K562 (cell line): ENCODE measurements around the gene RBPMS2. TPM values are rescaled to one million over a fixed set of nuclear protein-coding genes. Genes with fewer than 3 reads are reported as not detected.

ENCODE experiments used
- BDP1 ChIP-seq: IDR thresholded peaks from 3 replicates; pipeline ENCODE4 v1.6.1; 2011; ENCODE audit not compliant: insufficient read length, insufficient read depth
- CHD2 ChIP-seq: IDR thresholded peaks from 2 replicates; pipeline ENCODE4 v1.6.1; 2011; ENCODE audit warnings: low read depth, low read length
- ELF1 ChIP-seq: fragments of 200-800 bp; sonication (Bioruptor generic); IDR thresholded peaks from 2 replicates; pipeline ENCODE4 v1.6.1; 2016; ENCODE audit warnings: missing genetic modification characterization, missing compliant biosample characterization
- ELF4 ChIP-seq: fragments of 450-650 bp; formaldehyde crosslinking; IDR thresholded peaks from 2 replicates; pipeline ENCODE4 v1.4.0; 2022; ENCODE audit warnings: missing genetic modification characterization
- GTF2E2 ChIP-seq: fragments of 200-800 bp; sonication (Bioruptor generic); IDR thresholded peaks from 2 replicates; pipeline ENCODE4 v1.6.1; 2016; ENCODE audit warnings: missing genetic modification characterization, missing compliant biosample characterization
- KHSRP ChIP-seq: fragments of 450-650 bp; IDR thresholded peaks from 2 replicates; pipeline ENCODE4 v1.6.1; 2017
- MEF2A ChIP-seq: IDR thresholded peaks from 2 replicates; pipeline ENCODE4 v1.6.1; 2011; ENCODE audit warnings: low read depth, mild to moderate bottlenecking, low read length, moderate library complexity; ENCODE audit not compliant: control insufficient read depth
- SRSF3 ChIP-seq: fragments of 200-400 bp; formaldehyde crosslinking; IDR thresholded peaks from 2 replicates; pipeline ENCODE4 v1.6.1; 2016; ENCODE audit warnings: mild to moderate bottlenecking, low read length, moderate library complexity; ENCODE audit not compliant: insufficient read depth
- SUPT5H ChIP-seq: fragments of 450-650 bp; IDR thresholded peaks from 2 replicates; pipeline ENCODE4 v1.6.1; 2016
- WHSC1 ChIP-seq: IDR thresholded peaks from one replicate; pipeline ENCODE4 v1.6.1; 2012; ENCODE audit warnings: low read length, control low read depth, inconsistent platforms
- polyA plus RNA-seq, 8 experiments: library from polyadenylated mRNA; depleted of rRNA in 4 of 8; stranded (reverse) in 5 of 8; unstranded in 3 of 8; fragments of >200 nt; fragmentation: Nextera tagmentation in 2 of 8; fragmentation: Illumina TruSeq in 1 of 8; extraction: Ambion mirVana in 2 of 8; extraction: Trizol in 1 of 8; gene quantifications; 2 replicates each; pipeline versions ENCODE4 v1.2.1 to v1.2.3, GENCODE V29; 2011 to 2014; ENCODE audit warnings: inconsistent platforms in 1 of 8, missing spikeins in 1 of 8
- total RNA-seq, 7 experiments: library from RNA; depleted of rRNA in 6 of 7; stranded (reverse); fragments of >200 nt in 6 of 7; fragmentation: Illumina TruSeq in 2 of 7; extraction: Trizol in 2 of 7; gene quantifications; 2 replicates each; pipeline versions ENCODE4 v1.2.1 to v1.2.3, GENCODE V29; 2011 to 2021; ENCODE audit warnings: low replicate concordance in 1 of 7
- TF ChIP-seq, protein P1 (sequence below), 2 experiments: fragments of 450-650 bp in 1 of 2; IDR thresholded peaks; 2 replicates each; pipeline ENCODE4 v1.6.1; 2011 to 2017; ENCODE audit warnings: low read depth in 2 of 2, antibody characterized with exemption in 1 of 2, borderline replicate concordance in 1 of 2, low read length in 1 of 2, mild to moderate bottlenecking in 1 of 2, mixed read lengths in 1 of 2; ENCODE audit not compliant: control insufficient read depth in 1 of 2

Gene RBPMS2
- total and polyA plus RNA-seq, 9 of the 15 experiments (the other 6 are each of a cell fraction or from before 2014, with no cell fraction given) = 0.11 to 2.6 (median 0.37) TPM; not detected in 1

GRCh38 chr15:64762546-64762945 lies 12.8 kb downstream of the RBPMS2 start (continued):
- TF ChIP-seq ELF1 (no peak), CHD2 (no peak), BDP1 (no peak), KHSRP (no peak), ELF4 (CRISPR knock-in tag) (no peak), SRSF3 (no peak), WHSC1 (no peak), MEF2A (no peak), GTF2E2 (no peak), SUPT5H (no peak)
- TF ChIP-seq, protein P1, sequence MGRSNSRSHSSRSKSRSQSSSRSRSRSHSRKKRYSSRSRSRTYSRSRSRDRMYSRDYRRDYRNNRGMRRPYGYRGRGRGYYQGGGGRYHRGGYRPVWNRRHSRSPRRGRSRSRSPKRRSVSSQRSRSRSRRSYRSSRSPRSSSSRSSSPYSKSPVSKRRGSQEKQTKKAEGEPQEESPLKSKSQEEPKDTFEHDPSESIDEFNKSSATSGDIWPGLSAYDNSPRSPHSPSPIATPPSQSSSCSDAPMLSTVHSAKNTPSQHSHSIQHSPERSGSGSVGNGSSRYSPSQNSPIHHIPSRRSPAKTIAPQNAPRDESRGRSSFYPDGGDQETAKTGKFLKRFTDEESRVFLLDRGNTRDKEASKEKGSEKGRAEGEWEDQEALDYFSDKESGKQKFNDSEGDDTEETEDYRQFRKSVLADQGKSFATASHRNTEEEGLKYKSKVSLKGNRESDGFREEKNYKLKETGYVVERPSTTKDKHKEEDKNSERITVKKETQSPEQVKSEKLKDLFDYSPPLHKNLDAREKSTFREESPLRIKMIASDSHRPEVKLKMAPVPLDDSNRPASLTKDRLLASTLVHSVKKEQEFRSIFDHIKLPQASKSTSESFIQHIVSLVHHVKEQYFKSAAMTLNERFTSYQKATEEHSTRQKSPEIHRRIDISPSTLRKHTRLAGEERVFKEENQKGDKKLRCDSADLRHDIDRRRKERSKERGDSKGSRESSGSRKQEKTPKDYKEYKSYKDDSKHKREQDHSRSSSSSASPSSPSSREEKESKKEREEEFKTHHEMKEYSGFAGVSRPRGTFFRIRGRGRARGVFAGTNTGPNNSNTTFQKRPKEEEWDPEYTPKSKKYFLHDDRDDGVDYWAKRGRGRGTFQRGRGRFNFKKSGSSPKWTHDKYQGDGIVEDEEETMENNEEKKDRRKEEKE (IDR thresholded peaks at IDR 0.05; ENCODE audit: borderline replicate concordance in 1 of 2, control insufficient read depth in 1 of 2, low read depth in 2 of 2, low read length in 1 of 2) = no peak
